GM23338 (cell line): Measurements from ENCODE around the gene NARS2. TPM values are rescaled to one million over a fixed set of nuclear protein-coding genes. Genes with fewer than 3 reads are reported as not detected.

ENCODE experiments used
- ATAC-seq: fragments of 200-7000 bp; cut with Tn5 transposase; 3 replicates; pipeline ENCODE4 v1.9.1; 2020
- DNase-seq: peaks from one replicate; pipeline ENCODE4 v3.0.0-alpha.2; 2015; ENCODE audit warnings: low spot score
- H2AFZ ChIP-seq: fragments of 200-600 bp; sonication (generic); 2 replicates; pipeline ENCODE4 v1.8.0; 2016; ENCODE audit warnings: antibody characterized with exemption, mild to moderate bottlenecking, moderate library complexity
- H3F3A ChIP-seq: fragments of 200-600 bp; sonication (generic); replicated peaks from 2 replicates; pipeline ENCODE4 v1.8.0; 2017; ENCODE audit warnings: antibody characterized with exemption, mixed run types, low read depth
- H3K27ac ChIP-seq: fragments of 200-600 bp; sonication (generic); 2 replicates; pipeline ENCODE4 v1.6.1; 2016; ENCODE audit warnings: low read depth
- H3K27me3 ChIP-seq: fragments of 200-600 bp; sonication (generic); 2 replicates; pipeline ENCODE4 v1.8.0; 2016; ENCODE audit warnings: mild to moderate bottlenecking, mixed run types, moderate library complexity; ENCODE audit not compliant: insufficient read depth
- H3K36me3 ChIP-seq: fragments of 200-600 bp; sonication (generic); 2 replicates; pipeline ENCODE4 v1.8.0; 2016; ENCODE audit warnings: mild to moderate bottlenecking; ENCODE audit not compliant: insufficient read depth
- H3K4me1 ChIP-seq: fragments of 200-600 bp; sonication (generic); 2 replicates; pipeline ENCODE4 v1.8.0; 2016; ENCODE audit warnings: mild to moderate bottlenecking, moderate library complexity; ENCODE audit not compliant: insufficient read depth
- H3K4me2 ChIP-seq: fragments of 200-600 bp; sonication (generic); 2 replicates; pipeline ENCODE4 v1.7.1; 2017; ENCODE audit warnings: mixed run types
- H3K4me3 ChIP-seq: fragments of 200-600 bp; sonication (generic); 2 replicates; pipeline ENCODE4 v1.6.1; 2016; ENCODE audit warnings: mixed run types
- H3K79me2 ChIP-seq: fragments of 200-600 bp; sonication (generic); replicated peaks from 2 replicates; pipeline ENCODE4 v1.8.0; 2017; ENCODE audit warnings: mild to moderate bottlenecking; ENCODE audit not compliant: insufficient read depth
- H3K9me2 ChIP-seq: fragments of 200-600 bp; sonication (generic); 2 replicates; pipeline ENCODE4 v1.8.0; 2017; ENCODE audit not compliant: insufficient read depth
- H4K20me1 ChIP-seq: fragments of 200-600 bp; sonication (generic); replicated peaks from 2 replicates; pipeline ENCODE4 v1.8.0; 2017; ENCODE audit warnings: mild to moderate bottlenecking; ENCODE audit not compliant: insufficient read depth
- H3K27ac Mint-ChIP-seq: 2 replicates; pipeline ENCODE4 v1.8.0; 2020; ENCODE audit warnings: inconsistent platforms, mild to moderate bottlenecking, moderate library complexity, mixed read lengths
- H3K27me3 Mint-ChIP-seq: 3 replicates; pipeline ENCODE4 v1.8.0; 2022; ENCODE audit warnings: low read depth, mild to moderate bottlenecking, moderate library complexity, mixed read lengths, inconsistent platforms; ENCODE audit not compliant: insufficient read depth, poor library complexity
- H3K36me3 Mint-ChIP-seq: 3 replicates; pipeline ENCODE4 v1.8.0; 2021; ENCODE audit warnings: low read depth, mild to moderate bottlenecking, inconsistent platforms, moderate library complexity, mixed read lengths
- H3K4me1 Mint-ChIP-seq: 3 replicates; pipeline ENCODE4 v1.8.0; 2020; ENCODE audit warnings: mild to moderate bottlenecking, inconsistent platforms, mixed read lengths
- H3K4me3 Mint-ChIP-seq: 3 replicates; pipeline ENCODE4 v1.8.0; 2021; ENCODE audit warnings: moderate library complexity, mild to moderate bottlenecking, inconsistent platforms, mixed read lengths
- H3K9me3 Mint-ChIP-seq: 3 replicates; pipeline ENCODE4 v1.8.0; 2020; ENCODE audit warnings: moderate library complexity, mild to moderate bottlenecking, inconsistent platforms, mixed read lengths
- CREB1 ChIP-seq: fragments of 250-450 bp; sonication (Bioruptor Pico); IDR thresholded peaks from 2 replicates; pipeline ENCODE4 v1.5.0; 2020; ENCODE audit warnings: low read depth, mild to moderate bottlenecking, moderate library complexity
- CTCF ChIP-seq, 2 experiments: fragments of 200-600 bp in 1 of 2; sonication (generic) in 1 of 2; conservative IDR thresholded peaks; 2 replicates each; pipeline versions ENCODE4 v1.5.1 to v1.6.1; 2016 to 2017; ENCODE audit warnings: antibody characterized with exemption in 2 of 2, low read depth in 2 of 2, mild to moderate bottlenecking in 2 of 2, moderate library complexity in 1 of 2
- ETS1 ChIP-seq: IDR thresholded peaks from 2 replicates; pipeline ENCODE4 v1.6.1; 2016; ENCODE audit warnings: antibody characterized with exemption
- EZH2 ChIP-seq: fragments of 200-600 bp; sonication (generic); IDR thresholded peaks from one replicate; pipeline ENCODE4 v1.8.0; 2017; ENCODE audit warnings: antibody characterized with exemption, mild to moderate bottlenecking, low read depth; ENCODE audit not compliant: unreplicated experiment
- EZH2phosphoT487 ChIP-seq: fragments of 200-600 bp; sonication (generic); IDR thresholded peaks from one replicate; pipeline ENCODE4 v1.8.1; 2018; ENCODE audit warnings: antibody characterized with exemption; ENCODE audit not compliant: unreplicated experiment
- JUNB ChIP-seq: IDR thresholded peaks from one replicate; pipeline ENCODE4 v1.6.1; 2016; ENCODE audit warnings: antibody characterized with exemption; ENCODE audit not compliant: unreplicated experiment
- NANOG ChIP-seq: IDR thresholded peaks from 2 replicates; pipeline ENCODE4 v1.6.1; 2016; ENCODE audit warnings: antibody characterized with exemption, borderline replicate concordance
- POLR2AphosphoS5 ChIP-seq: IDR thresholded peaks from 2 replicates; pipeline ENCODE4 v1.6.1; 2016; ENCODE audit warnings: antibody characterized with exemption, low read depth
- STAT1 ChIP-seq: IDR thresholded peaks from one replicate; pipeline ENCODE4 v1.6.1; 2016; ENCODE audit warnings: antibody characterized with exemption; ENCODE audit not compliant: unreplicated experiment
- ZNF114 ChIP-seq: fragments of 250-450 bp; sonication (Bioruptor Pico); IDR thresholded peaks from 2 replicates; pipeline ENCODE4 v1.5.0; 2020; ENCODE audit warnings: mild to moderate bottlenecking, moderate library complexity
- ZNF331 ChIP-seq: fragments of 250-450 bp; sonication (Bioruptor Pico); IDR thresholded peaks from 2 replicates; pipeline ENCODE4 v1.5.0; 2020; ENCODE audit warnings: low read depth, mild to moderate bottlenecking, moderate library complexity
- ZNF462 ChIP-seq: fragments of 250-450 bp; sonication (Bioruptor Pico); IDR thresholded peaks from 2 replicates; pipeline ENCODE4 v1.5.0; 2020; ENCODE audit warnings: mild to moderate bottlenecking, moderate library complexity
- polyA plus RNA-seq: library from polyadenylated mRNA; unstranded; fragments of >200 nt; fragmentation: Nextera tagmentation; extraction: Ambion mirVana; gene quantifications from 2 replicates; pipeline ENCODE4 v1.2.1, GENCODE V29; 2016
- total RNA-seq: library from RNA; depleted of rRNA; stranded (reverse); fragments of >200 nt; shearing (Covaris generic); gene quantifications from 2 replicates; pipeline ENCODE4 v1.2.3, GENCODE V29; 2014

The NARS2 gene
- total and polyA plus RNA-seq, 2 experiments from 2014 or later = 45.7 to 62.0 TPM

GRCh38 chr11:78400116-78400515 is 174.5 kb downstream of the NARS2 start:
- DNase-seq (no peak), ATAC-seq (peak; percentile 40)
- no peak overlapping the region for H3K4me3 ChIP-seq
- Mint-ChIP-seq H3K4me3 (no peak overlapping the region), H3K4me1 (peaks cover 20% of the 10 kb centered on the region), H3K27me3 (peaks cover 12% of the 10 kb centered on the region), H3K9me3 (no peaks in the 10 kb centered on the region), H3K36me3 (no peaks in the 10 kb centered on the region), H3K27ac (no peak overlapping the region)
- peaks cover 7% of the 10 kb centered on the region; the same call in 1 of the 2 replicates for H3K79me2 ChIP-seq
- no peak overlapping the region for H3K4me2 ChIP-seq
- TF ChIP-seq EZH2phosphoT487 (no peak), NANOG (no peak), ZNF331 (no peak), CTCF (conservative IDR thresholded peaks at IDR 0.05; ENCODE audit: low read depth in 2 of 2) (no peak), ZNF114 (CRISPR knock-in tag) (no peak), JUNB (no peak), ETS1 (no peak)
- no peak overlapping the region for H2AFZ ChIP-seq
- no peaks in the 10 kb centered on the region for H3K36me3 ChIP-seq
- no peaks in the 10 kb centered on the region for H3F3A ChIP-seq
- H3K4me1 ChIP-seq = peaks cover 13% of the 10 kb centered on the region; the same call in 1 of the 2 replicates
- H3K9me2 ChIP-seq = no peaks in the 10 kb centered on the region
- H3K27me3 ChIP-seq = peaks cover 23% of the 10 kb centered on the region; the same call in 1 of the 2 replicates
- no peak overlapping the region for H3K27ac ChIP-seq
- no peaks in the 10 kb centered on the region; the same call in 1 of the 2 replicates for H4K20me1 ChIP-seq

GRCh38 chr11:78399136-78399535 is 175.5 kb downstream of the NARS2 start:
- Histone ChIP-seq H2AFZ (no peak overlapping the region), H3K27ac (no peak overlapping the region), H3K27me3 (peaks cover 23% of the 10 kb centered on the region; the same call in 1 of the 2 replicates), H3K79me2 (no peaks in the 10 kb centered on the region), H3F3A (no peaks in the 10 kb centered on the region), H4K20me1 (no peaks in the 10 kb centered on the region; the same call in 1 of the 2 replicates), H3K4me2 (peak overlapping the region; percentile 9; the same call in 1 of the 2 replicates), H3K9me2 (no peaks in the 10 kb centered on the region), H3K36me3 (no peaks in the 10 kb centered on the region), H3K4me1 (peaks cover 13% of the 10 kb centered on the region; the same call in 1 of the 2 replicates), H3K4me3 (no peak overlapping the region)
- H3K9me3 Mint-ChIP-seq = no peaks in the 10 kb centered on the region
- ATAC-seq (peak; percentile 84), DNase-seq (peak; percentile 45)
- H3K27me3 Mint-ChIP-seq = peaks cover 12% of the 10 kb centered on the region
- peak overlapping the region; percentile 42; the same call in 2 of the 3 replicates for H3K4me3 Mint-ChIP-seq
- no peaks in the 10 kb centered on the region for H3K36me3 Mint-ChIP-seq
- no peak overlapping the region for H3K27ac Mint-ChIP-seq
- peaks cover 20% of the 10 kb centered on the region for H3K4me1 Mint-ChIP-seq
- TF ChIP-seq STAT1 (no peak), ZNF462 (CRISPR knock-in tag) (no peak), EZH2 (no peak), ZNF114 (CRISPR knock-in tag) (no peak), CREB1 (CRISPR knock-in tag) (no peak), POLR2AphosphoS5 (no peak)
